NCI-H1436 treated with DMSO at 0.1 percent for 48 hours (cell line): ENCODE data around the gene ENPP1.
"Not testable (repeated sequence)": the region's sequence is repeated elsewhere in the genome, so short reads cannot be mapped to it uniquely, and the experiment has no call there.

Experiments used
- DNase-seq: peaks from one replicate; lab custom pipeline; 2025; lab: John Stamatoyannopoulos, UW

Gene ENPP1

GRCh38 chr6:131877999-131878789 lies 70.4 kb downstream of the ENPP1 start:
- no peak for DNase-seq

GRCh38 chr6:131883016-131883415 lies 75.2 kb downstream of the ENPP1 start:
- DNase-seq, result no peak

GRCh38 chr6:131885237-131885636 lies 77.4 kb downstream of the ENPP1 start:
- no peak for DNase-seq

- DNase-seq, result no peak
Measured at GRCh38 chr6:131886517-131886916, 78.7 kb downstream of the ENPP1 start.

- no peak for DNase-seq
Measured at GRCh38 chr6:131890091-131890490, 82.3 kb downstream of the ENPP1 start.

GRCh38 chr6:131893198-131893597 lies 85.4 kb downstream of the ENPP1 start:
- no peak for DNase-seq

GRCh38 chr6:131894493-131895424 lies 86.9 kb downstream of the ENPP1 start:
- DNase-seq, result no peak

GRCh38 chr6:131897050-131897435 lies 89.2 kb downstream of the ENPP1 start:
- no peak for DNase-seq

GRCh38 chr6:131897621-131898020 lies 89.8 kb downstream of the ENPP1 start:
- no peak for DNase-seq

- no peak for DNase-seq
Measured at GRCh38 chr6:131898718-131899117, 90.9 kb downstream of the ENPP1 start.

- no peak for DNase-seq
Measured at GRCh38 chr6:131900231-131900630, 92.4 kb downstream of the ENPP1 start.

- not testable (repeated sequence) for DNase-seq
Measured at GRCh38 chr6:131901326-131901873, 93.6 kb downstream of the ENPP1 start.

- not testable (repeated sequence) for DNase-seq
Measured at GRCh38 chr6:131903734-131904133, 95.9 kb downstream of the ENPP1 start.

GRCh38 chr6:131908787-131909186 lies 101.0 kb downstream of the ENPP1 start:
- DNase-seq, result not testable (repeated sequence)

- no peak for DNase-seq
Measured at GRCh38 chr6:131909408-131910218, 101.8 kb downstream of the ENPP1 start.

GRCh38 chr6:131910219-131910589 lies 102.4 kb downstream of the ENPP1 start:
- no peak for DNase-seq

- DNase-seq, result no peak
Measured at GRCh38 chr6:131910956-131911355, 103.1 kb downstream of the ENPP1 start.

GRCh38 chr6:131911951-131912350 lies 104.1 kb downstream of the ENPP1 start:
- DNase-seq, result no peak

GRCh38 chr6:131914234-131914633 lies 106.4 kb downstream of the ENPP1 start:
- DNase-seq, result no peak

- DNase-seq, result peak; percentile 7
Measured at GRCh38 chr6:131914967-131915751, 107.3 kb downstream of the ENPP1 start.
